Measurements from ENCODE around the gene SEC62. TPM values are rescaled to one million over a fixed set of nuclear protein-coding genes. Genes with fewer than 3 reads are reported as not detected.
A peak's percentile ranks its signal among the peaks of the same experiment; 100 is the strongest.

Gene SEC62
- total RNA-seq, 1 experiment from 2014 or later, result 51.2 TPM

DNA sequence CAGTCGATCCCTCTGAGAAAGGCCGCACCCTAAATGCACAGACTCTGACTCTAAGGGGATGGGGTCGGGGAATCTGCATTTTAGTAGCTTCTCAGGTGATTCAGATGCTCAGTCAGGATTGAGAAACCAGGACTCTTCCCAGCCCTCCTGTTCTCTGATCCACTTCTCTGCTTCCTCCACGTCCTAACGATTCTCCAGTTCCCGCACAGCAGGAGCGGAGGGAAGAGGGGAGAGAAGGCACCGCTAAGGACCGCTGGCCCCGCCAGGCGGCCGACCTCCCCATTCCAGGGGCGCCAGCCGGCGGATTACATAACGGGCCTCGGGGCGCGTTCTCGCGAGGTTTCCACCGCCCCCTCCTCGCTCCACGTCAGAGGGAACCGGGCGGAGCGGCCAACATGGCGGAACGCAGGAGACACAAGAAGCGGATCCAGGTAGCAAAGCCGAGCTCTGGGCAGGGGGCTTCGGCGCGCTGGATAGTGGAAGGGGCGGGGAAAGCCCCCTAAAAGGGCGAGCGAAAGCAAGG is at the start of gene SEC62 (continued):
- peak; percentile 39; the same call in 1 of the 2 replicates for TF ChIP-seq ZNF671 (CRISPR knock-in tag; IDR thresholded peaks at IDR 0.05)
- TF ChIP-seq, protein P1, sequence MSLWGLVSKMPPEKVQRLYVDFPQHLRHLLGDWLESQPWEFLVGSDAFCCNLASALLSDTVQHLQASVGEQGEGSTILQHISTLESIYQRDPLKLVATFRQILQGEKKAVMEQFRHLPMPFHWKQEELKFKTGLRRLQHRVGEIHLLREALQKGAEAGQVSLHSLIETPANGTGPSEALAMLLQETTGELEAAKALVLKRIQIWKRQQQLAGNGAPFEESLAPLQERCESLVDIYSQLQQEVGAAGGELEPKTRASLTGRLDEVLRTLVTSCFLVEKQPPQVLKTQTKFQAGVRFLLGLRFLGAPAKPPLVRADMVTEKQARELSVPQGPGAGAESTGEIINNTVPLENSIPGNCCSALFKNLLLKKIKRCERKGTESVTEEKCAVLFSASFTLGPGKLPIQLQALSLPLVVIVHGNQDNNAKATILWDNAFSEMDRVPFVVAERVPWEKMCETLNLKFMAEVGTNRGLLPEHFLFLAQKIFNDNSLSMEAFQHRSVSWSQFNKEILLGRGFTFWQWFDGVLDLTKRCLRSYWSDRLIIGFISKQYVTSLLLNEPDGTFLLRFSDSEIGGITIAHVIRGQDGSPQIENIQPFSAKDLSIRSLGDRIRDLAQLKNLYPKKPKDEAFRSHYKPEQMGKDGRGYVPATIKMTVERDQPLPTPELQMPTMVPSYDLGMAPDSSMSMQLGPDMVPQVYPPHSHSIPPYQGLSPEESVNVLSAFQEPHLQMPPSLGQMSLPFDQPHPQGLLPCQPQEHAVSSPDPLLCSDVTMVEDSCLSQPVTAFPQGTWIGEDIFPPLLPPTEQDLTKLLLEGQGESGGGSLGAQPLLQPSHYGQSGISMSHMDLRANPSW (CRISPR knock-in tag; conservative IDR thresholded peaks at IDR 0.05; ENCODE audit: low read depth), result no peak
- no peak for TF ChIP-seq ZNF317 (CRISPR knock-in tag; IDR thresholded peaks at IDR 0.05; ENCODE audit: borderline replicate concordance, low read depth)
- TF ChIP-seq, protein P2, sequence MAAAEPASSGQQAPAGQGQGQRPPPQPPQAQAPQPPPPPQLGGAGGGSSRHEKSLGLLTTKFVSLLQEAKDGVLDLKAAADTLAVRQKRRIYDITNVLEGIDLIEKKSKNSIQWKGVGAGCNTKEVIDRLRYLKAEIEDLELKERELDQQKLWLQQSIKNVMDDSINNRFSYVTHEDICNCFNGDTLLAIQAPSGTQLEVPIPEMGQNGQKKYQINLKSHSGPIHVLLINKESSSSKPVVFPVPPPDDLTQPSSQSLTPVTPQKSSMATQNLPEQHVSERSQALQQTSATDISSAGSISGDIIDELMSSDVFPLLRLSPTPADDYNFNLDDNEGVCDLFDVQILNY (CRISPR knock-in tag; IDR thresholded peaks at IDR 0.05), result peak; percentile 84; the same call in 1 of the 2 replicates
- TF ChIP-seq ELF4 (CRISPR knock-in tag; IDR thresholded peaks at IDR 0.05; ENCODE audit: low read depth), result no peak
- 0 out of 2 replicates have a peak, but pooled peaks have one; percentile 50 for TF ChIP-seq KAT7 (CRISPR knock-in tag; IDR thresholded peaks at IDR 0.05; ENCODE audit: borderline replicate concordance)
- 0 out of 2 replicates have a peak, but pooled peaks have one; percentile 14 for TF ChIP-seq NFE2L1 (CRISPR knock-in tag; IDR thresholded peaks at IDR 0.05)
- TF ChIP-seq JUN (CRISPR knock-in tag; IDR thresholded peaks at IDR 0.05), result no peak
- TF ChIP-seq, protein P3, sequence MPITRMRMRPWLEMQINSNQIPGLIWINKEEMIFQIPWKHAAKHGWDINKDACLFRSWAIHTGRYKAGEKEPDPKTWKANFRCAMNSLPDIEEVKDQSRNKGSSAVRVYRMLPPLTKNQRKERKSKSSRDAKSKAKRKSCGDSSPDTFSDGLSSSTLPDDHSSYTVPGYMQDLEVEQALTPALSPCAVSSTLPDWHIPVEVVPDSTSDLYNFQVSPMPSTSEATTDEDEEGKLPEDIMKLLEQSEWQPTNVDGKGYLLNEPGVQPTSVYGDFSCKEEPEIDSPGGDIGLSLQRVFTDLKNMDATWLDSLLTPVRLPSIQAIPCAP (CRISPR knock-in tag; IDR thresholded peaks at IDR 0.05), result 0 out of 2 replicates have a peak, but pooled peaks have one; percentile 25
- no peak for TF ChIP-seq GTF2I (CRISPR knock-in tag; conservative IDR thresholded peaks at IDR 0.05)
- TF ChIP-seq, protein P4, sequence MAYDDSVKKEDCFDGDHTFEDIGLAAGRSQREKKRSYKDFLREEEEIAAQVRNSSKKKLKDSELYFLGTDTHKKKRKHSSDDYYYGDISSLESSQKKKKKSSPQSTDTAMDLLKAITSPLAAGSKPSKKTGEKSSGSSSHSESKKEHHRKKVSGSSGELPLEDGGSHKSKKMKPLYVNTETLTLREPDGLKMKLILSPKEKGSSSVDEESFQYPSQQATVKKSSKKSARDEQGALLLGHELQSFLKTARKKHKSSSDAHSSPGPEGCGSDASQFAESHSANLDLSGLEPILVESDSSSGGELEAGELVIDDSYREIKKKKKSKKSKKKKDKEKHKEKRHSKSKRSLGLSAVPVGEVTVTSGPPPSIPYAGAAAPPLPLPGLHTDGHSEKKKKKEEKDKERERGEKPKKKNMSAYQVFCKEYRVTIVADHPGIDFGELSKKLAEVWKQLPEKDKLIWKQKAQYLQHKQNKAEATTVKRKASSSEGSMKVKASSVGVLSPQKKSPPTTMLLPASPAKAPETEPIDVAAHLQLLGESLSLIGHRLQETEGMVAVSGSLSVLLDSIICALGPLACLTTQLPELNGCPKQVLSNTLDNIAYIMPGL (CRISPR knock-in tag; IDR thresholded peaks at IDR 0.05), result peak; percentile 75; the same call in 1 of the 2 replicates
- TF ChIP-seq, protein P5, sequence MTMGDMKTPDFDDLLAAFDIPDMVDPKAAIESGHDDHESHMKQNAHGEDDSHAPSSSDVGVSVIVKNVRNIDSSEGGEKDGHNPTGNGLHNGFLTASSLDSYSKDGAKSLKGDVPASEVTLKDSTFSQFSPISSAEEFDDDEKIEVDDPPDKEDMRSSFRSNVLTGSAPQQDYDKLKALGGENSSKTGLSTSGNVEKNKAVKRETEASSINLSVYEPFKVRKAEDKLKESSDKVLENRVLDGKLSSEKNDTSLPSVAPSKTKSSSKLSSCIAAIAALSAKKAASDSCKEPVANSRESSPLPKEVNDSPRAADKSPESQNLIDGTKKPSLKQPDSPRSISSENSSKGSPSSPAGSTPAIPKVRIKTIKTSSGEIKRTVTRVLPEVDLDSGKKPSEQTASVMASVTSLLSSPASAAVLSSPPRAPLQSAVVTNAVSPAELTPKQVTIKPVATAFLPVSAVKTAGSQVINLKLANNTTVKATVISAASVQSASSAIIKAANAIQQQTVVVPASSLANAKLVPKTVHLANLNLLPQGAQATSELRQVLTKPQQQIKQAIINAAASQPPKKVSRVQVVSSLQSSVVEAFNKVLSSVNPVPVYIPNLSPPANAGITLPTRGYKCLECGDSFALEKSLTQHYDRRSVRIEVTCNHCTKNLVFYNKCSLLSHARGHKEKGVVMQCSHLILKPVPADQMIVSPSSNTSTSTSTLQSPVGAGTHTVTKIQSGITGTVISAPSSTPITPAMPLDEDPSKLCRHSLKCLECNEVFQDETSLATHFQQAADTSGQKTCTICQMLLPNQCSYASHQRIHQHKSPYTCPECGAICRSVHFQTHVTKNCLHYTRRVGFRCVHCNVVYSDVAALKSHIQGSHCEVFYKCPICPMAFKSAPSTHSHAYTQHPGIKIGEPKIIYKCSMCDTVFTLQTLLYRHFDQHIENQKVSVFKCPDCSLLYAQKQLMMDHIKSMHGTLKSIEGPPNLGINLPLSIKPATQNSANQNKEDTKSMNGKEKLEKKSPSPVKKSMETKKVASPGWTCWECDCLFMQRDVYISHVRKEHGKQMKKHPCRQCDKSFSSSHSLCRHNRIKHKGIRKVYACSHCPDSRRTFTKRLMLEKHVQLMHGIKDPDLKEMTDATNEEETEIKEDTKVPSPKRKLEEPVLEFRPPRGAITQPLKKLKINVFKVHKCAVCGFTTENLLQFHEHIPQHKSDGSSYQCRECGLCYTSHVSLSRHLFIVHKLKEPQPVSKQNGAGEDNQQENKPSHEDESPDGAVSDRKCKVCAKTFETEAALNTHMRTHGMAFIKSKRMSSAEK (CRISPR knock-in tag; IDR thresholded peaks at IDR 0.05; ENCODE audit: borderline replicate concordance), result no peak
- no peak for TF ChIP-seq RORB (CRISPR knock-in tag; IDR thresholded peaks at IDR 0.05)

DNA sequence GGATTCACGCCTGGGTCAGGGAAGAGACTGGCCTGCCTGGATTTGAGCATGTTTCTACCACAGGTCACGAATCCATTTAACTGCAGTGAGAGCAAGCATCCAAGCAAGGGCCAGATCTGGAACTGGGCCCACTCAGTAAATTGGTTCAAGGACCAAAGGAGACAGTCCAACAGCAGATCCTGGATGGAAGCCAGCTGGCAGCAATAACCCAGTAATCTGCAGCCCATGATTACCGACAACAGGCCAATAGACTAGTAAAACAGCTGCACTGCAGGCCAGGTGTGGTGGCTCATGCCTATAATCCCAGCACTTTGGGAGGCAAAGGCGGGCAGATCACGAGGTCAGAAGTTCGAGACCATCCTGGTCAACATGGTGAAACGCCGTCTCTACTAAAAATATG is 43.4 kb upstream of the SEC62 start:
- no peak overlapping the region for H3K4me3 Mint-ChIP-seq
- ATAC-seq (no peak), DNase-seq (ENCODE audit: low spot score) (no peak)
- no peak overlapping the region for H3K27ac Mint-ChIP-seq
- peaks cover 3% of the 10 kb centered on the region; the same call in 1 of the 2 replicates for H3K27me3 Mint-ChIP-seq (ENCODE audit: low read depth)
- no peaks in the 10 kb centered on the region for H3K36me3 Mint-ChIP-seq
- POLR2A ChIA-PET, result no interaction called here
- no peaks in the 10 kb centered on the region for H3K9me3 Mint-ChIP-seq
- no peaks in the 10 kb centered on the region for H3K4me1 Mint-ChIP-seq
- CTCF ChIA-PET, result no interaction called here
- no peak for TF ChIP-seq CREM (CRISPR knock-in tag; IDR thresholded peaks at IDR 0.05)
- TF ChIP-seq OVOL2 (CRISPR knock-in tag; IDR thresholded peaks at IDR 0.05; ENCODE audit: borderline replicate concordance), result no peak
- TF ChIP-seq, protein P6, sequence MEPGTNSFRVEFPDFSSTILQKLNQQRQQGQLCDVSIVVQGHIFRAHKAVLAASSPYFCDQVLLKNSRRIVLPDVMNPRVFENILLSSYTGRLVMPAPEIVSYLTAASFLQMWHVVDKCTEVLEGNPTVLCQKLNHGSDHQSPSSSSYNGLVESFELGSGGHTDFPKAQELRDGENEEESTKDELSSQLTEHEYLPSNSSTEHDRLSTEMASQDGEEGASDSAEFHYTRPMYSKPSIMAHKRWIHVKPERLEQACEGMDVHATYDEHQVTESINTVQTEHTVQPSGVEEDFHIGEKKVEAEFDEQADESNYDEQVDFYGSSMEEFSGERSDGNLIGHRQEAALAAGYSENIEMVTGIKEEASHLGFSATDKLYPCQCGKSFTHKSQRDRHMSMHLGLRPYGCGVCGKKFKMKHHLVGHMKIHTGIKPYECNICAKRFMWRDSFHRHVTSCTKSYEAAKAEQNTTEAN (CRISPR knock-in tag; IDR thresholded peaks at IDR 0.05), result no peak
- TF ChIP-seq, protein P7, sequence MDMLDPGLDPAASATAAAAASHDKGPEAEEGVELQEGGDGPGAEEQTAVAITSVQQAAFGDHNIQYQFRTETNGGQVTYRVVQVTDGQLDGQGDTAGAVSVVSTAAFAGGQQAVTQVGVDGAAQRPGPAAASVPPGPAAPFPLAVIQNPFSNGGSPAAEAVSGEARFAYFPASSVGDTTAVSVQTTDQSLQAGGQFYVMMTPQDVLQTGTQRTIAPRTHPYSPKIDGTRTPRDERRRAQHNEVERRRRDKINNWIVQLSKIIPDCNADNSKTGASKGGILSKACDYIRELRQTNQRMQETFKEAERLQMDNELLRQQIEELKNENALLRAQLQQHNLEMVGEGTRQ (CRISPR knock-in tag; IDR thresholded peaks at IDR 0.05), result no peak
- no peak for TF ChIP-seq CREB1 (CRISPR knock-in tag; IDR thresholded peaks at IDR 0.05)
- TF ChIP-seq, protein P8, sequence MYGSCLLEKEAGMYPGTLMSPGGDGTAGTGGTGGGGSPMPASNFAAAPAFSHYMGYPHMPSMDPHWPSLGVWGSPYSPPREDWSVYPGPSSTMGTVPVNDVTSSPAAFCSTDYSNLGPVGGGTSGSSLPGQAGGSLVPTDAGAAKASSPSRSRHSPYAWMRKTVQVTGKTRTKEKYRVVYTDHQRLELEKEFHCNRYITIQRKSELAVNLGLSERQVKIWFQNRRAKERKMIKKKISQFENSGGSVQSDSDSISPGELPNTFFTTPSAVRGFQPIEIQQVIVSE (CRISPR knock-in tag; IDR thresholded peaks at IDR 0.05; ENCODE audit: borderline replicate concordance), result no peak

All from WTC11 (cell line).